NT2/D1 (cell line): ENCODE measurements around the gene ZYG11B.
A peak's percentile ranks its signal among the peaks of the same experiment; 100 is the strongest.

ENCODE experiments used
- DNase-seq: peaks from one replicate; pipeline ENCODE4 v3.0.0-alpha.2; 2011; ENCODE audit warnings: low read depth, low spot score
- H3K27me3 ChIP-seq: 2 replicates; pipeline ENCODE4 v1.6.0; 2011; ENCODE audit warnings: mild to moderate bottlenecking; ENCODE audit not compliant: insufficient read length, insufficient read depth
- H3K36me3 ChIP-seq: 2 replicates; pipeline ENCODE4 v1.6.1; 2011; ENCODE audit warnings: mild to moderate bottlenecking, low read length, mixed read lengths; ENCODE audit not compliant: insufficient read depth, insufficient read length
- H3K4me1 ChIP-seq: 2 replicates; pipeline ENCODE4 v1.5.1; 2011; ENCODE audit not compliant: insufficient read depth, insufficient read length
- H3K4me3 ChIP-seq: 2 replicates; pipeline ENCODE4 v1.5.1; 2011; ENCODE audit warnings: low read depth; ENCODE audit not compliant: insufficient read length
- H3K9ac ChIP-seq: 2 replicates; pipeline ENCODE4 v1.6.0; 2011; ENCODE audit warnings: low read depth; ENCODE audit not compliant: insufficient read length
- H3K9me3 ChIP-seq: 2 replicates; pipeline ENCODE4 v1.5.1; 2011; ENCODE audit warnings: mild to moderate bottlenecking, low read length; ENCODE audit not compliant: insufficient read depth
- SUZ12 ChIP-seq: IDR thresholded peaks from 2 replicates; pipeline ENCODE4 v1.6.1; 2011; ENCODE audit not compliant: insufficient read length, insufficient read depth; ENCODE audit errors: extremely low read depth
- YY1 ChIP-seq: IDR thresholded peaks from 2 replicates; pipeline ENCODE4 v1.6.1; 2011; ENCODE audit not compliant: insufficient read length, insufficient read depth
- ZNF274 ChIP-seq: IDR thresholded peaks from 2 replicates; pipeline ENCODE4 v1.6.1; 2011; ENCODE audit warnings: mild to moderate bottlenecking, low read depth, low read length

ZYG11B gene

DNA sequence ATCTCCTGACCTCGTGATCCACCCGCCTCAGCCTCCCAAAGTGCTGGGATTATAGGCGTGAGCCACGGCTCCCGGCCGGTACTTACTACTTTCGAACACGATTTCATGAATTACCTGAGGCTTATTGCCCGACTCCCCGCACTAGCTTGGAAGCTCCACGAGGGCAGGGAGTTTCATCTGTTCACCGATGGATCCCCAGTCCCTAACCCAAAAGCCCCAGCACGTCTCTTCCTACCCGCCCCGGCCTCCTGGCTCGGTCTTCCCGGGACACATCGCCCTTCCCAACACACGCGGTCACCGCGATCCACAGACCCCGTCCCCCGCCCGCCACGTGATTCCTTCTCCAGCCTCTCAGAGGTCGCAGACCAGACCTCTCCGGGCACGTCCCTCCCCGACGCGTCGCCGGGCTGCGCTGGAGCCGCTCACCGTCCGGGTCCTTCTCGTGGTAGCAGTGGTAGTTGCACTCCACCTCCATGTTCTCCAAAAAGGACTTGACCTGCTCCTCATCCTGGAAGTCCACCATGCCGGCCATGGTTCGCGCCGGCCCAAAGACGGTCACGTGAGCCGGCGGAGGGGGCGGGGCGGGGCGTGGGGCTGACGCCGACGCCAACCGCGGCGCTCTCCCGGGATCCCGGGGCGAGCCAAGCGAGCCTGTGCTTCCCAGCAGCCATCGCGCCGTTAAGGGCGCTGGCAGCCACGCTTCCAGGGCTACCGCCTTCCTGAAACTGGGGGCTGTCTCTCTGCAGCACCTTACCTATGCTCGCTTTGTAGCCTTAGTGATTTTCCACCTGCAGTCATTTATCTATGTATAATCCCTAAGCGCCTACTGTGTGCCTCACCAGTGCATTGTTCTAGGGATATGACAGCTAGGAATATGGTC, 28.2 kb upstream of the ZYG11B start, which contains the start of gene COA7:
Gene COA7 (minus strand): TSS at position 553 of the 880 bp plus-strand sequence. CDS start 21 bp downstream, at position 532.
- peak; percentile 81 for DNase-seq
- Histone ChIP-seq H3K36me3 (peaks cover 34% of the 10 kb centered on the region), H3K4me3 (peak within 1 kb of the TSS; percentile 81), H3K9me3 (no peaks in the 10 kb centered on the region), H3K4me1 (peaks cover 3% of the 10 kb centered on the region), H3K27me3 (no peaks in the 10 kb centered on the region), H3K9ac (peak within 1 kb of the TSS; percentile 95)
- TF ChIP-seq YY1 (peak; percentile 70), SUZ12 (no peak)

- Histone ChIP-seq H3K27me3 (no peaks in the 10 kb centered on the region), H3K4me3 (peak overlapping the region; percentile 75), H3K4me1 (peaks cover 7% of the 10 kb centered on the region), H3K36me3 (no peaks in the 10 kb centered on the region), H3K9me3 (no peaks in the 10 kb centered on the region), H3K9ac (peak overlapping the region; percentile 74)
- TF ChIP-seq SUZ12 (no peak), YY1 (no peak), ZNF274 (no peak)
- peak; percentile 88 for DNase-seq
These were observed 23.1 kb upstream of the ZYG11B start for GRCh38 chr1:52702886-52703787.

DNA sequence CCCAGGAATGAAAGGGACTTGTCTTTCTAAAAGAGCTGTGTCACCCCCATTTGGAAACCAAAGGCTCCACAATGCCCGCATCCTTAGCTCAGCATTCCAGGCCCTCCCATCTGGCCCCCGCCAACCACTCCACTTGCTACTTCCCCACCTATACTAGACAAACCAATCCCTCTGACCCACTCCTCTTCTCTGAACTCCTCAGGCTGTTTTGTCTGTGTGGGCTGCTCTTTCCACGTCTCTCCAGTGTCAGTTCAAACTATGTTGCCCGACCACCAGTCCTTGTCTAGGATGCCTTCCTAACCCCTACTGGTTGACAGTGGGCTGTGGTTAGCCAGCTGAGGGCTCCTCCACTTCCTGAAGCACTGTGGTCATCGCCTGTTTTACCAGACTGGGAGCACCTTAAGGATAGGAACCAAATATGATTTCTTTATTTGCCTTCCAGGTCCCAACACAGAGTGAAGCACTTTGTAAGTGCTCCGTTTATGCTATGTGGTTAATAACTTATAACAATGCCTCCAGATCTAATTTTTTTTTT, 20.1 kb upstream of the ZYG11B start:
- Histone ChIP-seq H3K4me3 (no peak overlapping the region), H3K9me3 (no peaks in the 10 kb centered on the region), H3K27me3 (no peaks in the 10 kb centered on the region), H3K4me1 (peaks cover 4% of the 10 kb centered on the region), H3K9ac (no peak overlapping the region), H3K36me3 (no peaks in the 10 kb centered on the region)
- TF ChIP-seq ZNF274 (no peak), SUZ12 (no peak), YY1 (no peak)
- DNase-seq = no peak

DNA sequence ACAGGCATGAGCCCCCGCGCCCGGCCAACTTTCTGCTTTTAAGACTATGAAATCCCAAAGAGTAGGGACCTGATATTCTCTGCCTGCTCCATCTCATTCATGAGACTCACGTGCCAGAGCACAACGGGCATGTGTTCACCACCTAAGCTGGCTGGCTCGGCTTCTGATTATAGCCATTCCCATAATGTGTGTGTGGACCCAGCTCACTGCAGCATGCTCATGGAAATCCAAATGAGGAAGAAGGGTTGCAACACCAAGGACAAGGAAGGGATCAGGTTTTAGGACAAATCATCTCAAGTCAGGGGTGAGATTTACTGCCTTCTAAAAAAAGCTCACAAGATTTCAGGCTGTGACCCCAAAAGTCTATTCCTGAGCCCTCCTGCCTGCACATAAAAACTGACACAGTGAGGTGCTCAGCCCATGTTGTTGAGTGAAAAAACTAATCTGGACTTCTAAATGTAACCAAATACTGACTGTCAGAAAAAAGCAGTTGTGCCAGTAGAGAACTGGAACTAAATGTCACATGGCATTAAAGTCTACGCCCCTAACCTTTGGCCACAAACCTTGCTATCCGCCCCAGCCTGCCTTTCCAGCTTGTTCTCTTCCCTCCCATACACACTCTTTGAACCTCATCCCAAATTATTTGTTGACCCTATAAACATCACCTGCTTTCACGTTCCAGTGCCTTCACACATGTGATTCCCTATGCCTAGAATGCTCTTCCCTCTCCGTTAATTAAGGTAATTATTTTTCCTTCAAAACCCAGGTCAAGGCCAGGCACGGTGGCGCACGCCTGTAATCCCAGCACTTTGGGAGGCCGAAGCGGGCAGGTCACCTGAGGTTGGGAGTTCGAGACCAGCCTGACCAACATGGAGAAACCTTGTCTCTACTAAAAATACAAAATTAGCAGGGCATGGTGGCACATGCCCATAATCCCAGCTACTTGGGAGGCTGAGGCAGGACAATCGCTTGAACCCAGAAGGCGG, 19.0 kb upstream of the ZYG11B start:
- Histone ChIP-seq H3K9me3 (no peaks in the 10 kb centered on the region), H3K36me3 (no peaks in the 10 kb centered on the region), H3K27me3 (no peaks in the 10 kb centered on the region), H3K4me1 (peaks cover 4% of the 10 kb centered on the region), H3K4me3 (no peak overlapping the region), H3K9ac (no peak overlapping the region)
- DNase-seq = no peak
- TF ChIP-seq SUZ12 = no peak

- no peak for DNase-seq
- Histone ChIP-seq H3K27me3 (no peaks in the 10 kb centered on the region), H3K4me3 (no peak overlapping the region), H3K36me3 (no peaks in the 10 kb centered on the region), H3K4me1 (peaks cover 4% of the 10 kb centered on the region), H3K9ac (no peak overlapping the region), H3K9me3 (no peaks in the 10 kb centered on the region)
- TF ChIP-seq ZNF274 = no peak
These were observed 18.2 kb upstream of the ZYG11B start for GRCh38 chr1:52707927-52708655.

DNA sequence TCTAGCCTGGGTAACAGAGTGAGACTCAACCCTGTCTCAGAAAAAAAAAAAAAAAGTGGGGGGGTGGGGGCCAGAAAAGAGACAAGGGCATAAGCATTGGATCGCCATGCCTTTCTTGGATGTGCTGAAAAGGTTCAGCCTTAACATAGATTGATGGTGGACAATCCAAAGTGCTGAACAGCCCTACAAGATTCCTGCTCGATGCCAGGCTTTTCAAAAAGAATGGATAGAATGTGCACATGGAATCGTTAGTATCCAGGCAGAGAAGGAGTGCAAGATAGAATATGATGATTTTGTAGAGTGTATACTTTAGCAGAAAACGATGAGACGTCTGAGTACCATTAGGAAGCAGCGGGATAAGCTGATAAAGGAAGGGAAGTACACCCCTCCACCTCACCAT, 17.2 kb upstream of the ZYG11B start:
- H3K27me3 ChIP-seq = no peaks in the 10 kb centered on the region
- H3K9ac ChIP-seq = no peak overlapping the region
- H3K9me3 ChIP-seq = no peaks in the 10 kb centered on the region
- peaks cover 4% of the 10 kb centered on the region for H3K4me1 ChIP-seq
- no peaks in the 10 kb centered on the region for H3K36me3 ChIP-seq
- TF ChIP-seq YY1 = no peak
- no peak for TF ChIP-seq ZNF274
- no peak for TF ChIP-seq SUZ12
- DNase-seq = no peak
- H3K4me3 ChIP-seq = no peak overlapping the region
